K562 (cell line): ENCODE results near the gene HADHB. TPM values are rescaled to one million over a fixed set of nuclear protein-coding genes. Genes with fewer than 3 reads are reported as not detected.

ENCODE experiments used
- ELF2 ChIP-seq: fragments of 250-450 bp; sonication (Bioruptor Pico); IDR thresholded peaks from 2 replicates; pipeline ENCODE4 v1.5.0; 2021; ENCODE audit warnings: mild to moderate bottlenecking
- EP400 ChIP-seq: fragments of 450-650 bp; IDR thresholded peaks from 2 replicates; pipeline ENCODE4 v1.6.1; 2017; ENCODE audit warnings: antibody characterized with exemption, mild to moderate bottlenecking, moderate library complexity
- NCOR1 ChIP-seq: fragments of 450-650 bp; IDR thresholded peaks from 2 replicates; pipeline ENCODE4 v1.6.1; 2016; ENCODE audit warnings: mild to moderate bottlenecking, moderate library complexity
- ZNF407 ChIP-seq: fragments of 450-650 bp; IDR thresholded peaks from 2 replicates; pipeline ENCODE4 v1.6.1; 2016; ENCODE audit warnings: low read depth
- polyA plus RNA-seq, 8 experiments: library from polyadenylated mRNA; depleted of rRNA in 4 of 8; stranded (reverse) in 5 of 8; unstranded in 3 of 8; fragments of >200 nt; fragmentation: Nextera tagmentation in 2 of 8; fragmentation: Illumina TruSeq in 1 of 8; extraction: Ambion mirVana in 2 of 8; extraction: Trizol in 1 of 8; gene quantifications; 2 replicates each; pipeline versions ENCODE4 v1.2.1 to v1.2.3, GENCODE V29; 2011 to 2014; ENCODE audit warnings: inconsistent platforms in 1 of 8, missing spikeins in 1 of 8
- total RNA-seq, 7 experiments: library from RNA; depleted of rRNA in 6 of 7; stranded (reverse); fragments of >200 nt in 6 of 7; fragmentation: Illumina TruSeq in 2 of 7; extraction: Trizol in 2 of 7; gene quantifications; 2 replicates each; pipeline versions ENCODE4 v1.2.1 to v1.2.3, GENCODE V29; 2011 to 2021; ENCODE audit warnings: low replicate concordance in 1 of 7

HADHB gene
- total and polyA plus RNA-seq, 9 of the 15 experiments (the other 6 are each of a cell fraction or from before 2014, with no cell fraction given): 67.3 to 199 (median 100) TPM

- TF ChIP-seq ZNF407 (no peak), EP400 (no peak), NCOR1 (no peak), ELF2 (CRISPR knock-in tag) (no peak)
These were observed 30.0 kb upstream of the HADHB start (continued) for GRCh38 chr2:26214759-26215158.
